Gastroesophageal sphincter (tissue), 4 donors: Measurements from ENCODE around the gene METTL16. TPM values are rescaled to one million over a fixed set of nuclear protein-coding genes. Genes with fewer than 3 reads are reported as not detected.

ENCODE experiments used
- ATAC-seq: fragments of 150-250 bp; one replicate; pipeline ENCODE4 v1.9.1; 2016; ENCODE audit warnings: mild to moderate bottlenecking, moderate library complexity
- H3K27ac ChIP-seq, 4 donors: fragments of 200-600 bp; sonication (generic) in 3 of 4; 1 replicate in 3 of 4; 2 replicates in 1 of 4; pipeline ENCODE4 v1.5.1; 2016 to 2019
- H3K27me3 ChIP-seq: fragments of 200-600 bp; sonication (generic); one replicate; pipeline ENCODE4 v1.5.1; 2019
- H3K36me3 ChIP-seq, 2 donors: fragments of 200-600 bp; sonication (generic); one replicate each; pipeline ENCODE4 v1.5.1; 2019; ENCODE audit warnings: control low read depth in 1 of 2
- H3K4me1 ChIP-seq, 3 donors: fragments of 200-600 bp; sonication (generic); 1 replicate in 2 of 3; 2 replicates in 1 of 3; pipeline ENCODE4 v1.5.1; 2016 to 2019; ENCODE audit warnings: control low read depth in 2 of 3
- H3K4me3 ChIP-seq, 2 donors: fragments of 200-600 bp; sonication (generic); one replicate each; pipeline ENCODE4 v1.5.1; 2019; ENCODE audit warnings: mild to moderate bottlenecking in 1 of 2, moderate library complexity in 1 of 2
- H3K9me3 ChIP-seq, 3 donors: fragments of 200-600 bp; sonication (generic); one replicate each; pipeline ENCODE4 v1.5.1; 2017 to 2019; ENCODE audit warnings: control low read depth in 2 of 3
- CTCF ChIP-seq, 4 experiments: fragments of 200-600 bp in 2 of 4; fragments of 450-650 bp in 2 of 4; sonication (generic) in 1 of 4; IDR thresholded peaks; one replicate each; pipeline ENCODE4 v1.5.1; 2017 to 2019; ENCODE audit warnings: antibody characterized with exemption in 4 of 4, mild to moderate bottlenecking in 2 of 4, moderate library complexity in 2 of 4
- EP300 ChIP-seq: sonication (generic); formaldehyde crosslinking; IDR thresholded peaks from one replicate; pipeline ENCODE4 v1.6.1; 2017; ENCODE audit warnings: antibody characterized with exemption, mild to moderate bottlenecking
- POLR2A ChIP-seq, 2 donors: fragments of 450-650 bp; IDR thresholded peaks; one replicate each; pipeline ENCODE4 v1.6.1; 2017; ENCODE audit warnings: antibody characterized with exemption in 2 of 2, mild to moderate bottlenecking in 2 of 2, moderate library complexity in 1 of 2
- POLR2AphosphoS5 ChIP-seq: sonication (generic); formaldehyde crosslinking; IDR thresholded peaks from one replicate; pipeline ENCODE4 v1.6.1; 2017; ENCODE audit warnings: antibody characterized with exemption
- WGBS, 2 donors: methylation state at CpG; one replicate each; pipeline ENCODE4 v1.1.5; 2018; ENCODE audit warnings: low coverage in 1 of 2; 5-methylcytosine and 5-hydroxymethylcytosine counted together
- total RNA-seq, 4 donors: library from RNA; depleted of rRNA; stranded (reverse); fragments of >200 nt; gene quantifications; one replicate each; pipeline ENCODE4 v1.1.0, GENCODE V29; 2016

Gene METTL16
- total RNA-seq, 4 donors from 2014 or later, result 30.7 to 68.0 (median 58.7) TPM

- H3K4me3 ChIP-seq, result no peak overlapping the region
- peaks cover 0 to 81% of the 10 kb centered on the region in 2 donors for H3K36me3 ChIP-seq
- H3K9me3 ChIP-seq, result no peaks in the 10 kb centered on the region
- no peaks in the 10 kb centered on the region for H3K27me3 ChIP-seq
- 100% methylated on average over 1 of the region's 18 CpGs; no CpG with 5 or more reads in 1 of the 2 donors for WGBS, 2 donors
- H3K27ac ChIP-seq, result no peak overlapping the region
- peaks cover 0 to 24% (median 17%) of the 10 kb centered on the region in 3 donors for H3K4me1 ChIP-seq
- no peak for TF ChIP-seq CTCF (IDR thresholded peaks at IDR 0.05)
- no peak for TF ChIP-seq EP300
- no peak for TF ChIP-seq POLR2A (IDR thresholded peaks at IDR 0.05)
- no peak for TF ChIP-seq POLR2AphosphoS5
- no peak for ATAC-seq
Observed at GRCh38 chr17:2373179-2373578, 138.5 kb downstream of the METTL16 start.

GRCh38 chr17:2372681-2373080 is 139.0 kb downstream of the METTL16 start:
- no CpG with 5 or more reads among the region's 16 CpGs for WGBS, 2 donors
- H3K27me3 ChIP-seq, result no peaks in the 10 kb centered on the region
- H3K36me3 ChIP-seq, result peaks cover 0 to 81% of the 10 kb centered on the region in 2 donors
- no peak overlapping the region for H3K27ac ChIP-seq
- ATAC-seq, result no peak
- no peak overlapping the region for H3K4me3 ChIP-seq
- no peak for TF ChIP-seq EP300
- no peak for TF ChIP-seq CTCF (IDR thresholded peaks at IDR 0.05)
- no peak for TF ChIP-seq POLR2A (IDR thresholded peaks at IDR 0.05)
- TF ChIP-seq POLR2AphosphoS5, result no peak
- H3K9me3 ChIP-seq, result no peaks in the 10 kb centered on the region
- peaks cover 0 to 29% (median 17%) of the 10 kb centered on the region in 3 donors for H3K4me1 ChIP-seq

- H3K36me3 ChIP-seq, result peaks cover 0 to 81% of the 10 kb centered on the region in 2 donors
- H3K4me3 ChIP-seq, result no peak overlapping the region
- TF ChIP-seq POLR2AphosphoS5, result no peak
- no peak for TF ChIP-seq CTCF (IDR thresholded peaks at IDR 0.05)
- TF ChIP-seq POLR2A (IDR thresholded peaks at IDR 0.05), result no peak
- TF ChIP-seq EP300, result no peak
- no peaks in the 10 kb centered on the region for H3K9me3 ChIP-seq
- H3K4me1 ChIP-seq, result peaks cover 0 to 34% (median 17%) of the 10 kb centered on the region in 3 donors
- no peak for ATAC-seq
- WGBS, 2 donors, result no CpG with 5 or more reads among the region's 26 CpGs
- no peak overlapping the region for H3K27ac ChIP-seq
- H3K27me3 ChIP-seq, result no peaks in the 10 kb centered on the region
Observed at GRCh38 chr17:2372180-2372579, 139.5 kb downstream of the METTL16 start.

GRCh38 chr17:2371183-2372130 is 140.2 kb downstream of the METTL16 start:
- H3K27me3 ChIP-seq, result no peaks in the 10 kb centered on the region
- H3K9me3 ChIP-seq, result no peaks in the 10 kb centered on the region
- H3K4me3 ChIP-seq, result no peak overlapping the region
- ATAC-seq, result no peak
- peaks cover 0 to 41% (median 17%) of the 10 kb centered on the region in 3 donors for H3K4me1 ChIP-seq
- no peak overlapping the region for H3K27ac ChIP-seq
- WGBS, 2 donors, result 79 to 87% methylated on average over 10 to 12 of the region's 30 CpGs
- H3K36me3 ChIP-seq, result peaks cover 0 to 81% of the 10 kb centered on the region in 2 donors
- TF ChIP-seq EP300 (no peak), POLR2A (IDR thresholded peaks at IDR 0.05) (no peak), CTCF (IDR thresholded peaks at IDR 0.05) (no peak), POLR2AphosphoS5 (no peak)
